Esophagus muscularis mucosa (tissue), 4 donors: ENCODE results near the gene KIAA1958. TPM values are rescaled to one million over a fixed set of nuclear protein-coding genes. Genes with fewer than 3 reads are reported as not detected.

Experiments used
- DNase-seq: peaks from one replicate; pipeline ENCODE4 v3.0.0-alpha.2; 2017; ENCODE audit errors: extremely low spot score
- H3K27ac ChIP-seq, 4 donors: fragments of 200-600 bp; sonication (generic); replicated peaks in 1 of 4; 1 replicate in 3 of 4; 2 replicates in 1 of 4; pipeline ENCODE4 v1.5.1; 2016 to 2019; ENCODE audit warnings: mild to moderate bottlenecking in 1 of 4
- H3K27me3 ChIP-seq, 4 donors: fragments of 200-600 bp; sonication (generic); one replicate each; pipeline versions ENCODE4 v1.5.1 to v1.6.0; 2016 to 2019
- H3K36me3 ChIP-seq, 4 donors: fragments of 200-600 bp; sonication (generic); one replicate each; pipeline ENCODE4 v1.5.1; 2016 to 2019
- H3K4me1 ChIP-seq, 4 donors: fragments of 200-600 bp; sonication (generic); one replicate each; pipeline ENCODE4 v1.5.1; 2016 to 2019
- H3K4me3 ChIP-seq, 4 donors: fragments of 200-600 bp; sonication (generic); 1 replicate in 2 of 4; 2 replicates in 2 of 4; pipeline ENCODE4 v1.5.1; 2016 to 2019; ENCODE audit warnings: mild to moderate bottlenecking in 4 of 4, moderate library complexity in 1 of 4
- H3K9me3 ChIP-seq, 4 donors: fragments of 200-600 bp; sonication (generic); 1 replicate in 3 of 4; 2 replicates in 1 of 4; pipeline ENCODE4 v1.5.1; 2016 to 2019
- EP300 ChIP-seq: sonication (generic); formaldehyde crosslinking; IDR thresholded peaks from one replicate; pipeline ENCODE4 v1.6.1; 2017; ENCODE audit warnings: antibody characterized with exemption
- POLR2A ChIP-seq: fragments of 450-650 bp; IDR thresholded peaks from one replicate; pipeline ENCODE4 v1.6.1; 2017; ENCODE audit warnings: antibody characterized with exemption, moderate library complexity, mild to moderate bottlenecking, low read depth
- POLR2AphosphoS5 ChIP-seq, 2 donors: sonication (generic); formaldehyde crosslinking; IDR thresholded peaks; one replicate each; pipeline ENCODE4 v1.6.1; 2017; ENCODE audit warnings: antibody characterized with exemption in 2 of 2
- WGBS: methylation state at CpG from one replicate; pipeline ENCODE4 v1.1.5; 2018; 5-methylcytosine and 5-hydroxymethylcytosine counted together
- intact Hi-C: fragments of 100-400 bp; cut with DNase I; formaldehyde crosslinking; loops from one replicate; pipeline ENCODE4 v1.15.1; 2023
- total RNA-seq, 4 donors: library from RNA; depleted of rRNA; stranded (reverse); fragments of >200 nt; gene quantifications; one replicate each; pipeline versions ENCODE4 v1.1.0 to v1.2.1, GENCODE V29; 2016
- TF ChIP-seq, protein P1 (sequence below), 3 experiments: fragments of 200-600 bp in 2 of 3; fragments of 450-650 bp in 1 of 3; sonication (generic) in 2 of 3; IDR thresholded peaks; one replicate each; pipeline ENCODE4 v1.5.1; 2017 to 2019; ENCODE audit warnings: antibody characterized with exemption in 3 of 3, mild to moderate bottlenecking in 2 of 3, moderate library complexity in 1 of 3

Gene KIAA1958
- total RNA-seq, 4 donors from 2014 or later: 2.2 to 5.8 (median 3.2) TPM

DNA sequence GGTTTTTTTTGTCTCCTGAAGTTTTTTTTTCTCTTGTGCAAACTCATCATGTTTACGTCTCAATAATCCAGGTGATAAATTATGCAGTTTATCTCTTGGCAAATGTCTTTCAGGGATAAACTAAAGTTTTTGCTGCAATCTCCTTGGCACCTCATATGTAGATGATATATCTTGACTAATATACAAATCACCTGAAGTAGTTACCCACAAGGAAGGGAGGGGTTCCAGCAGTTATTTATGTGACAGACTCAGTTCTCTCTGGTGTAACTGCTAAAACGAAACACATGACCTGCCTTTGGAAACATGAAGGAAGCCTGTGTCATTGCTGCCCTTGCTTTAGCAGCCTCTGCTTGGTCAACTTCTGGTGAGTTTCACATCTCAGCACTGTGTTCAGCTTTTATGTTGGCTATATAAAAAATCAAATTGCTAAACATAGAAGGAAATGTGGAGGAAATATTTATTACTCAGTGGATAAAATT, 39.3 kb upstream of the KIAA1958 start:
- peak overlapping the region in 2 of 4 donors; percentile 2 to 5 for H3K27ac ChIP-seq
- no peak for TF ChIP-seq POLR2AphosphoS5 (IDR thresholded peaks at IDR 0.05)
- TF ChIP-seq EP300: no peak
- TF ChIP-seq, protein P1, sequence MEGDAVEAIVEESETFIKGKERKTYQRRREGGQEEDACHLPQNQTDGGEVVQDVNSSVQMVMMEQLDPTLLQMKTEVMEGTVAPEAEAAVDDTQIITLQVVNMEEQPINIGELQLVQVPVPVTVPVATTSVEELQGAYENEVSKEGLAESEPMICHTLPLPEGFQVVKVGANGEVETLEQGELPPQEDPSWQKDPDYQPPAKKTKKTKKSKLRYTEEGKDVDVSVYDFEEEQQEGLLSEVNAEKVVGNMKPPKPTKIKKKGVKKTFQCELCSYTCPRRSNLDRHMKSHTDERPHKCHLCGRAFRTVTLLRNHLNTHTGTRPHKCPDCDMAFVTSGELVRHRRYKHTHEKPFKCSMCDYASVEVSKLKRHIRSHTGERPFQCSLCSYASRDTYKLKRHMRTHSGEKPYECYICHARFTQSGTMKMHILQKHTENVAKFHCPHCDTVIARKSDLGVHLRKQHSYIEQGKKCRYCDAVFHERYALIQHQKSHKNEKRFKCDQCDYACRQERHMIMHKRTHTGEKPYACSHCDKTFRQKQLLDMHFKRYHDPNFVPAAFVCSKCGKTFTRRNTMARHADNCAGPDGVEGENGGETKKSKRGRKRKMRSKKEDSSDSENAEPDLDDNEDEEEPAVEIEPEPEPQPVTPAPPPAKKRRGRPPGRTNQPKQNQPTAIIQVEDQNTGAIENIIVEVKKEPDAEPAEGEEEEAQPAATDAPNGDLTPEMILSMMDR (IDR thresholded peaks at IDR 0.05): no peak
- no peak for TF ChIP-seq POLR2A
- peaks cover 0 to 35% (median under 1%) of the 10 kb centered on the region in 4 donors for H3K36me3 ChIP-seq
- no peak overlapping the region for H3K4me3 ChIP-seq
- H3K4me1 ChIP-seq: peaks cover 8 to 12% (median 10%) of the 10 kb centered on the region in 4 donors
- no peaks in the 10 kb centered on the region for H3K27me3 ChIP-seq
- DNase-seq: no peak
- intact Hi-C loops: no loop called here
- WGBS: 33% methylated on average over 2 of the region's 2 CpGs
- no peaks in the 10 kb centered on the region for H3K9me3 ChIP-seq

DNA sequence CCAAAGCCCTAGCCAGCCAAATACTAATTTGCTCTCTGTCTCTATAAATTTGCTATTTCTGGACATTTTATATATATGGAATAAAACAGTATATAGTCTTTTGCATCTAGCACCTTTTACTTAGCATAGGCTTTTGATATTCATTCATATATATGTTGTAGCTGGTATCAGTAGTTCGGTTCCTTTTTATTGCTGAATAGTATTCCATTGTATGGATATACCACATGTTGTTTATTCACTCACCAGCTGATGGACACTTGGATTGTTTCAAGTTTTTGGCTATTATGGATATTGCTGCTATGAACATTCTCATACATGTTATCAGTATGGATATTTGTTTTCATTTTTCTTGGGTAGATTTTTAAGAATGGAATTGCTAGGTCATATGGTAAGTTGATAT, 23.8 kb upstream of the KIAA1958 start:
- intact Hi-C loops: no loop called here
- TF ChIP-seq POLR2A (no peak), EP300 (no peak)
- TF ChIP-seq, protein P1 (IDR thresholded peaks at IDR 0.05): no peak
- Histone ChIP-seq H3K4me1 (no peaks in the 10 kb centered on the region), H3K4me3 (no peak overlapping the region), H3K27me3 (no peaks in the 10 kb centered on the region), H3K27ac (no peak overlapping the region), H3K9me3 (peaks cover 0 to 9% (median 2%) of the 10 kb centered on the region in 4 donors), H3K36me3 (peaks cover 16 to 84% (median 62%) of the 10 kb centered on the region in 4 donors)
- 100% methylated on average over 1 of the region's 1 CpG for WGBS
- no peak for DNase-seq

GRCh38 chr9:112465352-112465751, 21.3 kb upstream of the KIAA1958 start:
- 94% methylated on average over 4 of the region's 4 CpGs for WGBS
- intact Hi-C loops: no loop called here
- DNase-seq: no peak

DNA sequence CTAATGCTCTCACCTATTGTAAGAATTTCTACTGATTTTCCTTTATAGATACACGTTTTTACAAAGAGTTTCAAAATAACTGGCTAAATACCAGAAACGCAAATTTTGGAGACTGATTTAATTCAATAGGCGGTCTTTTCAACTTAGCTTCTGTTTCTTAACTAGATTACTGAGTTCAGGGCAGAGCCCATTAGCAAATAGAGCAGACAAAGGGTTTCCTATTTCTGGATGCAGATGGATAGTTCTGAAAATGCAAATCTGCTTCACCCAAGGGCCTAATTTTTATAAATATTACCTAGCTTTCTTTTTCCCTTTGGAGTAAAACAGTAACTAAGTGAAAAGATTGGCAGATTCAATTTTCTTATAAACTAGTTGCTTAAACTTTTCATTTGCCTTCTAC, 13.6 kb upstream of the KIAA1958 start:
- Histone ChIP-seq H3K4me1 (no peaks in the 10 kb centered on the region), H3K9me3 (peaks cover 0 to 9% (median 6%) of the 10 kb centered on the region in 4 donors), H3K27ac (no peak overlapping the region), H3K36me3 (peaks cover 9 to 43% (median 26%) of the 10 kb centered on the region in 4 donors), H3K27me3 (no peaks in the 10 kb centered on the region), H3K4me3 (no peak overlapping the region)
- intact Hi-C loops: no loop called here
- no peak for TF ChIP-seq EP300
- no peak for TF ChIP-seq POLR2A
- TF ChIP-seq, protein P1 (IDR thresholded peaks at IDR 0.05): no peak
- no peak for TF ChIP-seq POLR2AphosphoS5 (IDR thresholded peaks at IDR 0.05)
- no peak for DNase-seq
- 79% methylated on average over 3 of the region's 3 CpGs for WGBS

More at GRCh38 chr9:112465352-112465751, 21.3 kb upstream of the KIAA1958 start:
- no peak overlapping the region for H3K27ac ChIP-seq
- no peak overlapping the region for H3K4me3 ChIP-seq
- H3K9me3 ChIP-seq: peaks cover 0 to 9% (median 2%) of the 10 kb centered on the region in 4 donors
- TF ChIP-seq POLR2AphosphoS5 (IDR thresholded peaks at IDR 0.05) (no peak), EP300 (no peak), POLR2A (no peak)
- TF ChIP-seq, protein P1 (IDR thresholded peaks at IDR 0.05): no peak
- peaks cover 4 to 64% (median 42%) of the 10 kb centered on the region in 4 donors for H3K36me3 ChIP-seq
- no peaks in the 10 kb centered on the region for H3K4me1 ChIP-seq
- H3K27me3 ChIP-seq: no peaks in the 10 kb centered on the region

DNA sequence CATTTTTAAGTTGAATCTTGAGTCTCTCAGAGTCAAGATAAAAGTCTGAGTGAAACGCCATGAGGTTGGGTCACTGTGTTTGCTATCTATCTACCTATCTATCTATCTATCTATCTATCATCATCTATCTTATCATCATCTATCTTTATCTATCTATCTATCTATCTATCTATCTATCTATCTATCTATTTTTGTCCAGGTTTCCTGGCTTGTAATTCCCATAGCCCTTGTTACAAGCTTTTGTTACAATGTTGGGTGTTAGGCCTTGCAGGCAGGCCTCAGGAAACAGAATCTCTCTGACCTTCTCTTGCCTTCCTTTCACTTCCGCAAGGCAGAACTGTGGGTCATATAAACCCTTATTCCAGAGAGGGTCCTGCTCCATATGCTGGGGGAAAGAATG, 12.6 kb upstream of the KIAA1958 start:
- Histone ChIP-seq H3K27me3 (no peaks in the 10 kb centered on the region), H3K36me3 (peaks cover 9 to 48% (median 26%) of the 10 kb centered on the region in 4 donors), H3K9me3 (peaks cover 0 to 12% (median 6%) of the 10 kb centered on the region in 4 donors), H3K4me1 (no peaks in the 10 kb centered on the region), H3K4me3 (no peak overlapping the region), H3K27ac (no peak overlapping the region)
- DNase-seq: no peak
- WGBS: 93% methylated on average over 2 of the region's 2 CpGs
- no peak for TF ChIP-seq POLR2A
- no peak for TF ChIP-seq EP300
- TF ChIP-seq POLR2AphosphoS5 (IDR thresholded peaks at IDR 0.05): no peak
- TF ChIP-seq, protein P1 (IDR thresholded peaks at IDR 0.05): no peak
- intact Hi-C loops: no loop called here
